NCI-H2029 (cell line): ENCODE data around the gene DDX46.
A peak's percentile ranks its signal among the peaks of the same experiment; 100 is the strongest.
"Not testable (repeated sequence)": the region's sequence is repeated elsewhere in the genome, so short reads cannot be mapped to it uniquely, and the experiment has no call there.

Experiments used
- DNase-seq: peaks from one replicate; lab custom pipeline; 2025; lab: John Stamatoyannopoulos, UW

The DDX46 gene

GRCh38 chr5:134758504-134759341, at the start of gene DDX46:
DDX46 (plus strand) TSS chr5:134758779; CDS start chr5:134758939, 160 bp downstream.
- peak; percentile 90 for DNase-seq

GRCh38 chr5:134714120-134714519, 44.5 kb upstream of the DDX46 start:
- DNase-seq = no peak

- DNase-seq = no peak
These were observed 44.0 kb upstream of the DDX46 start for GRCh38 chr5:134714541-134714940.

- DNase-seq = not testable (repeated sequence)
These were observed 43.1 kb upstream of the DDX46 start for GRCh38 chr5:134715466-134715865.

- DNase-seq = no peak
These were observed 33.7 kb upstream of the DDX46 start for GRCh38 chr5:134724872-134725271.

- no peak for DNase-seq
These were observed 25.8 kb upstream of the DDX46 start for GRCh38 chr5:134732819-134733218.

- DNase-seq = no peak
These were observed 23.3 kb upstream of the DDX46 start for GRCh38 chr5:134735243-134735642.

GRCh38 chr5:134736173-134736812, 22.3 kb upstream of the DDX46 start:
- no peak for DNase-seq

GRCh38 chr5:134738133-134738962, 20.2 kb upstream of the DDX46 start, which contains the start of gene CAMLG:
CAMLG (plus strand) TSS chr5:134738548; CDS start chr5:134738621, 73 bp downstream.
- DNase-seq = peak; percentile 98

- DNase-seq = peak; percentile 28
These were observed 19.5 kb upstream of the DDX46 start for GRCh38 chr5:134738963-134739661.

- DNase-seq = no peak
These were observed 17.5 kb upstream of the DDX46 start for GRCh38 chr5:134741052-134741451.

GRCh38 chr5:134742134-134742533, 16.4 kb upstream of the DDX46 start:
- DNase-seq = no peak

GRCh38 chr5:134749415-134749814, 9.2 kb upstream of the DDX46 start:
- DNase-seq = no peak

- DNase-seq = no peak
These were observed 439 bp upstream of the DDX46 start for GRCh38 chr5:134758176-134758503.

GRCh38 chr5:134767528-134768291, 9.1 kb downstream of the DDX46 start:
- not testable (repeated sequence) for DNase-seq

- DNase-seq = no peak
These were observed 10.6 kb downstream of the DDX46 start for GRCh38 chr5:134769206-134769605.

- DNase-seq = no peak
These were observed 14.0 kb downstream of the DDX46 start for GRCh38 chr5:134772461-134773125.

GRCh38 chr5:134777366-134777765, 18.8 kb downstream of the DDX46 start:
- DNase-seq = no peak

GRCh38 chr5:134784241-134784920, 25.8 kb downstream of the DDX46 start:
- DNase-seq = no peak
